ENCODE data around the gene HOXA9. TPM values are rescaled to one million over a fixed set of nuclear protein-coding genes. Genes with fewer than 3 reads are reported as not detected.

The HOXA9 gene
- total RNA-seq, 1 donor from 2014 or later, result not detected

DNA sequence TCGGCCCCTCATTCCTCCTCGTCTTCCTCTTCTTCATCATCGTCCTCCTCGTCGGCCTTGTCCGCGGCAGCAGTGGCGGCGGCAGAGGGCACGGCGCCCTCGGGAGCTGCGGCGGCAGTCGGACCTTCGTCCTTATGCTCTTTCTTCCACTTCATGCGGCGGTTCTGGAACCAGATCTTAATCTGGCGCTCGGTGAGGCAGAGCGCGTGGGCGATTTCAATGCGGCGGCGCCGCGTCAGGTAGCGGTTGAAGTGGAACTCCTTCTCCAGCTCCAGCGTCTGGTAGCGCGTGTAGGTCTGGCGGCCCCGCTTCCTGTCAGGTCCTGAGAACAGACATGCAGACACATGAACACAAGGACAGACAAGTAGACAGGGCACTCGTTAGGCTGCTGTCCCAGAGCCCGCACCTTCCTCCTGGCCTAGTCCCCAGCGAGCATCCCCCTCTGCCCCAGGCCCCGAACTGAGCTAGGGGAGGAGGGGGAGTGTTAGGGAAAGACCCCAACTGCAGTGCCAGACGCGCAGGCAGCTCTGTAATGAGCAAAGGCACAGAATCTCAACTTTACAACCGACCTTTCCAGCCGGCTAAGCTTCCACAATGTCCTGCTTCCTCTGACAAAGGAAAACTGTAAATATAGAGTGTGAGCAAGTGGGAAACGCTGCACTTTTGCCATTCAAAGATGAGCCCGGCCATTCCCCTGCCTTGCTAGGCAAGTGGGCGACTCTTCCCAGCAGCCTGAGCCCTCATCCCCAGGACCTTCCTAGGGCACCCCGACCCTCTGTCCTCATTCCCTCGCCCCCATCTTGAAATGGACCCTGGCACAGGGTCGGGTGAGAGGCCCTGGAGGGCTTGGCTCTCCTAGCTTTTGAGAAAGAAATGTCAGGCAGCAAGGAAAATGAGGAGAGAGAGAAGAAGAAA lies 10.2 kb downstream of the HOXA9 start:
- H4K20me1 ChIP-seq (ENCODE audit: low read depth), result peaks cover 74% of the 10 kb centered on the region
- H3F3A ChIP-seq (ENCODE audit: low read depth), result no peaks in the 10 kb centered on the region
- DNase-seq (ENCODE audit: low spot score), result no peak
- Mint-ChIP-seq H3K27ac (no peak overlapping the region), H3K4me1 (peaks cover 10% of the 10 kb centered on the region), H3K36me3 (peaks cover 4% of the 10 kb centered on the region), H3K4me3 (no peak overlapping the region), H3K27me3 (ENCODE audit: insufficient read depth, low read depth) (peaks cover 95% of the 10 kb centered on the region), H3K9me3 (peaks cover 23% of the 10 kb centered on the region)
- no peak overlapping the region for H3K9ac ChIP-seq
- no peak overlapping the region for H2AFZ ChIP-seq (replicated peaks)
- H3K79me2 ChIP-seq (ENCODE audit: low read depth), result no peaks in the 10 kb centered on the region
- H3K27ac ChIP-seq, result no peak overlapping the region
- no peaks in the 10 kb centered on the region for H3K36me3 ChIP-seq
- H3K4me3 ChIP-seq, result no peak overlapping the region
- H3K4me1 ChIP-seq, result no peaks in the 10 kb centered on the region
- H3K27me3 ChIP-seq, result peaks cover 100% of the 10 kb centered on the region
- no peak overlapping the region for H3K4me2 ChIP-seq
- TF ChIP-seq, protein P1, sequence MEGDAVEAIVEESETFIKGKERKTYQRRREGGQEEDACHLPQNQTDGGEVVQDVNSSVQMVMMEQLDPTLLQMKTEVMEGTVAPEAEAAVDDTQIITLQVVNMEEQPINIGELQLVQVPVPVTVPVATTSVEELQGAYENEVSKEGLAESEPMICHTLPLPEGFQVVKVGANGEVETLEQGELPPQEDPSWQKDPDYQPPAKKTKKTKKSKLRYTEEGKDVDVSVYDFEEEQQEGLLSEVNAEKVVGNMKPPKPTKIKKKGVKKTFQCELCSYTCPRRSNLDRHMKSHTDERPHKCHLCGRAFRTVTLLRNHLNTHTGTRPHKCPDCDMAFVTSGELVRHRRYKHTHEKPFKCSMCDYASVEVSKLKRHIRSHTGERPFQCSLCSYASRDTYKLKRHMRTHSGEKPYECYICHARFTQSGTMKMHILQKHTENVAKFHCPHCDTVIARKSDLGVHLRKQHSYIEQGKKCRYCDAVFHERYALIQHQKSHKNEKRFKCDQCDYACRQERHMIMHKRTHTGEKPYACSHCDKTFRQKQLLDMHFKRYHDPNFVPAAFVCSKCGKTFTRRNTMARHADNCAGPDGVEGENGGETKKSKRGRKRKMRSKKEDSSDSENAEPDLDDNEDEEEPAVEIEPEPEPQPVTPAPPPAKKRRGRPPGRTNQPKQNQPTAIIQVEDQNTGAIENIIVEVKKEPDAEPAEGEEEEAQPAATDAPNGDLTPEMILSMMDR (IDR thresholded peaks at IDR 0.05), result no peak
- peak; percentile 92 for TF ChIP-seq EZH2phosphoT487 (IDR thresholded peaks at IDR 0.05)
- peak; percentile 97 for TF ChIP-seq EZH2 (IDR thresholded peaks at IDR 0.05)
- H3K9me3 ChIP-seq (ENCODE audit: low read depth), result no peaks in the 10 kb centered on the region

DNA sequence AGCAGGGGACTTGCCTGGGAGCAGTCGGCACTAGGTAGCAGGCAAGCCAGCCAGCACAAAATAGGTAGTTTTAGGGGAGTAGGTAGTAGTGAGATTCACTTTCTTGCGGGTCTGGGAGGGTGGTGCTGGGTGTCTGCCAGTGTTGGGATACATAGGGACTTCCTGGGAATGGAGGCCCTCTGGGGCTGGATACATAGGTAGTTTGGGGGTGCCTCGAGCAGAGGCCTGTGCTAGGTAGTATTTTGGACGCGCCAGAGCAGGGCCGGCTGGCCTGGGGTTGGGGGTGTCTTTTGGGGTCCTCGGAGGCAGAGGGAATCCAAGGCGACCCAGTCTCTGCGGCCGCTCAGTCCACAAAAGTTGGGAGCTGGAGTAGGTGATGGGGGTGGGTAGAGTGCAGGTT lies 11.0 kb downstream of the HOXA9 start:
- Histone ChIP-seq H3F3A (ENCODE audit: low read depth) (no peaks in the 10 kb centered on the region), H2AFZ (replicated peaks) (no peak overlapping the region), H3K9ac (no peak overlapping the region), H4K20me1 (ENCODE audit: low read depth) (peaks cover 79% of the 10 kb centered on the region), H3K4me2 (no peak overlapping the region), H3K4me1 (no peaks in the 10 kb centered on the region), H3K4me3 (no peak overlapping the region), H3K79me2 (ENCODE audit: low read depth) (no peaks in the 10 kb centered on the region), H3K9me3 (ENCODE audit: low read depth) (no peaks in the 10 kb centered on the region), H3K36me3 (no peaks in the 10 kb centered on the region), H3K27ac (no peak overlapping the region), H3K27me3 (peaks cover 100% of the 10 kb centered on the region)
- H3K4me1 Mint-ChIP-seq, result peaks cover 10% of the 10 kb centered on the region
- no peak overlapping the region for H3K27ac Mint-ChIP-seq
- H3K4me3 Mint-ChIP-seq, result no peak overlapping the region
- peaks cover 23% of the 10 kb centered on the region for H3K9me3 Mint-ChIP-seq
- DNase-seq (ENCODE audit: low spot score), result no peak
- no peak for TF ChIP-seq EZH2 (IDR thresholded peaks at IDR 0.05)
- TF ChIP-seq EZH2phosphoT487 (IDR thresholded peaks at IDR 0.05), result no peak
- TF ChIP-seq, protein P1 (IDR thresholded peaks at IDR 0.05), result no peak
- peaks cover 4% of the 10 kb centered on the region for H3K36me3 Mint-ChIP-seq
- peaks cover 95% of the 10 kb centered on the region for H3K27me3 Mint-ChIP-seq (ENCODE audit: insufficient read depth, low read depth)

GRCh38 chr7:27153526-27153925 lies 11.8 kb downstream of the HOXA9 start:
- peak overlapping the region; percentile 53 for H3K4me3 Mint-ChIP-seq
- no peaks in the 10 kb centered on the region for H3K4me1 ChIP-seq
- H4K20me1 ChIP-seq (ENCODE audit: low read depth), result peaks cover 82% of the 10 kb centered on the region
- H3F3A ChIP-seq (ENCODE audit: low read depth), result no peaks in the 10 kb centered on the region
- H3K36me3 Mint-ChIP-seq, result peaks cover 4% of the 10 kb centered on the region
- H2AFZ ChIP-seq (replicated peaks), result no peak overlapping the region
- no peaks in the 10 kb centered on the region for H3K79me2 ChIP-seq (ENCODE audit: low read depth)
- no peak overlapping the region for H3K4me2 ChIP-seq
- H3K27ac ChIP-seq, result no peak overlapping the region
- TF ChIP-seq EZH2 (IDR thresholded peaks at IDR 0.05), result no peak
- TF ChIP-seq, protein P1 (IDR thresholded peaks at IDR 0.05), result no peak
- TF ChIP-seq EZH2phosphoT487 (IDR thresholded peaks at IDR 0.05), result no peak
- peaks cover 94% of the 10 kb centered on the region for H3K27me3 Mint-ChIP-seq (ENCODE audit: insufficient read depth, low read depth)
- peaks cover 10% of the 10 kb centered on the region for H3K4me1 Mint-ChIP-seq
- H3K27me3 ChIP-seq, result peaks cover 100% of the 10 kb centered on the region
- no peaks in the 10 kb centered on the region for H3K36me3 ChIP-seq
- H3K9me3 ChIP-seq (ENCODE audit: low read depth), result no peaks in the 10 kb centered on the region
- no peak overlapping the region for H3K27ac Mint-ChIP-seq
- H3K9ac ChIP-seq, result no peak overlapping the region
- H3K4me3 ChIP-seq, result no peak overlapping the region
- peaks cover 20% of the 10 kb centered on the region for H3K9me3 Mint-ChIP-seq
- DNase-seq (ENCODE audit: low spot score), result no peak
